Measurements from ENCODE around the gene INSC. TPM values are rescaled to one million over a fixed set of nuclear protein-coding genes. Genes with fewer than 3 reads are reported as not detected.

INSC gene
- polyA plus RNA-seq, 4 donors: 0.41 to 1.1 (median 0.57) TPM

DNA sequence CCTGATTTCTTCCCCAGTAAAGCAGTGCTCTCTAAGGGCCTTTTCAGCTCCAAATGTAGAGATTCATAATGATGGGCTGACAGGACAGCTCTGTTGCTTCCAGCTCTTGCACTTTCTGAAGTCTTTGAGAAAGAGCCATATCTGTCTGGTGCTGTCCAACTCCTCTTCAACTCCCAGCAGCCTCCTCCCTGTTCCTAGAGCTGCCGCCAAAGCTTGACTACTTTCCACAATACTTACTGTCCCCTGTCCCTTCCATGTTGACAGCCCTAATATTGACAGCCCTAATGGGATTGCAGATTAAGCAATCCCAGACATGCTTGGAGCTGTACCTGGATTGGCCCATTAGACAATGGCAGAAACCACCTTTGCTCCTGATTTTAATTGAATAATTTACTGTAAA lies 29.6 kb downstream of the INSC start:
- no peak for DNase-seq (ENCODE audit: low read depth in 4 of 4, low spot score in 3 of 4)

DNA sequence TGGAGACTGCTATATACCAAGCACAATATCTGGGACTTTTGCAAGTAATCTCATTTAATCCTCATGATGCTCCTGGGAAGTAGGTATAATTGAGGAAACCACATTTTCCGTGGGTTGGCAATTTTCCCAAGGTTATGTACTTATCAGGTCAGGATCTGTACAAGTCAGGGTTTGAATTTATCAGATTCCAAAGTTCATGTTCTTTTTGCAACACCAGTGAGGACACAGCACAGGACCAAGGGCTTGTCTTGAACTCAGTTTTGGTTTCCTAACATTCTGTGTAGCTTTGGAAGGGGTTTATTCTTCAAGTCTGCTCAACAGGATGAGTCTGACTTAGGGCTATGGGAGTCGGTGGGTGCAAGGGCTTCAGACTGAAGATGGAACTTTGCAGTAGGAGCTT lies 30.4 kb downstream of the INSC start:
- DNase-seq (ENCODE audit: low read depth in 4 of 4, low spot score in 3 of 4): no peak

DNA sequence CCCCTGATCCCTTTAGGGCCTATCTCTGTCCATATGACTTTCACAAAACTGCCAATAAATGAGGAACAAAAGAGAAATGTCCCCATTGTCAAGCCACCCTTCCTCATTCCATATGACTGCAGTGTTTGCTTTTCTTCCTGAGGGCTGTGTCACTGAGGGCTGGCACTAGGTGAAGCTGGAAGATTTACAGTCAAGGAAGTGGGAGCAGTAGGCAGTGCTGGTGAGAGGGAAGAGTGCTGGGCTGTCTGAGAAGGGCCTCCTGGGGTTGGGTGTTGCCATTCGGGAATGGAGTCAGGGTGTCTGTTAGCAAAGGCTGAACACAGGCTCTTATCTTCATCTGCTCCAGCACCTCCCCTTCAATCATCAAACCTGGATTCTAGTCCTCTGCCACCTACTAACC lies 30.9 kb downstream of the INSC start:
- no peak for DNase-seq (ENCODE audit: low read depth in 4 of 4, low spot score in 3 of 4)

DNA sequence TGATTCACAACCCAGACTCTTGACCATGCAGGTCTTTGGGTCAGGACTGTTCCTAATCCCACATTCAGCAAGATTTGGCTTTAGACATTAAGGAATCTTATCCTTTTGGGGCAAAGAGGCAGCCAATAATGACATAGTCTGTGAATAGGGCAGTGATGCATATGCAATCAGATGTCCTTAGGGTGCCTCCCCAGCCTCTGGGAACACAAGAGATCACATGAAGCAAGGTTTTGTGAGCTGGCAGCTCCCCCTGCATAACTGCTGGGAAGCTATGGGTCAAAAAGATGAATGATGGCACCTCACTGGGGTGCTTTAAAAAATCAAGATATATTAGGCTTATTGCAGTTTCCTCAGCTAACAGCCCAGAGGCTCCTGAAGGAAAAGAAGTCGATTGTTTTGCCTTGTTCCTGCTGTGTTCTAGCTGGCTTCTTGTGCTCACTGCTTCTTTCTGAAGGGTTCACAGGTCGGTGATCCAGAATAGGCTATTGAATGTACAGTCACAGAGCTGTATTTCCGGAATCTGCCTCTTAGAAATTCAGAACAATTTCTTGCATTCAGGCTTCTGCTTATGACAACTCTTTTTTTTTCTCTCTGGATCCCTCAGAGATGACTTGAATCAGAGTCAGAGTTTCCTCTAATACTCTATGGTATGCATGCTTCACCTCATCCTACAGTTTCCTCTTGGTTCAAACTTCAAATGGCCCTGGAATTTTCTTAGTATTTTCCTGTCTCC lies 31.7 kb downstream of the INSC start:
- DNase-seq (ENCODE audit: low read depth in 4 of 4, low spot score in 3 of 4): no peak

DNA sequence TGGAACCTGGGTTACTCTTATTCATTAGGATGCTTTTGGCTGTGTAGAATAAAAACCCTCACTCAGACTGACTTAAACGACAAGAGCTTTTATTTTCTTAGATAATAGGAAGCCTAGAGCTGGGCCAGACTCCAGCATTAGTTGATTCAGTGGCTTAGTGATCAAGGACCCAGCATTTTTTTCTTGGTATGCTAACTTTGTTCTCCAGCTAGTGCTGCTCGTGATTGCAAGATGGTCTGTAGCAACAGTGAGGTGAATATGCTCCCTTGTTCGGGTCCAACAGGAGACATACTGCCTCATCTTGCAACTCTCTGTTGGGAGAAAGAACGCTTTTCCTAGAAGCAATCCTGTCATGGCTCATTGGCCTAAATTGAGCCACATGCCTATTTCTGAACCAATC lies 33.4 kb downstream of the INSC start:
- DNase-seq (ENCODE audit: low read depth in 4 of 4, low spot score in 3 of 4): no peak

DNA sequence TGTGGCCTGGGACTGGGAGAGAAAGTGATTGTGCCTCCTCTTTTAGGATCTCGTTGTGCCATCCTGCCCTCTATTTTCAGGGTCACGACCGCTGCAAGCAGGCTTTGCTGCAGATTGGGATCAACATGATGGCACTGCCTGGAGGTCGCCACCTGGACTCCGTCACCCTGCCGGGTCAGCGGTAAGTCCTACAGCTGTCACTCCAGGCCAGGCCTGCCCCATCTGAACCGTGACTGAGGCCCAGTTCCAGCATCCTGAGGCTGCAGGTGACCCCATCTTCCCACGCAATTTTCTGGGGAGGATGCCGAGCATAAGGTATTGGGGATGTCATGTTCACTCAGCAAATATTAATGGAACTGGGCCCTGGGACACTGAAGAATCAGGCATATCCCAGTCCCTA lies 34.3 kb downstream of the INSC start:
- DNase-seq (ENCODE audit: low read depth in 4 of 4, low spot score in 3 of 4): no peak

DNA sequence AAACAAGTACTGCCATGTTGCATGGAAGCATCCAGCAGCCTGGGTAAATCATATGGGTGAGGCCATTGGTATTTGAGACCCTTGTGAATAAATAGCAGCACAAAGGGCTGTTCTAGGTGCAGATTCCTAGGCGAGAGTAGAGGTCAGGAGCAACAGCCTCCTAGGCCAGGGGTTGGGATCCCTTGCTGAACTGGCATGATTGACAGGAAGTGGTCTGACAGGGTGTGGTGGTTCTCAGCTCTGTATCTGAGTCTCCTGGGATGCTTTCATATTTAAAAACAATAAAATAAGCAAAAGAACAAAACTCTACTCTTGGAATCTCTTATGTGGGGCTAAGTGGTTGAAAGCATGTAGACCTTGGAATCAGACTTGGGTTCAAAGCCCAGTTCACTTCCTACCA lies 35.8 kb downstream of the INSC start:
- no peak for DNase-seq (ENCODE audit: low read depth in 4 of 4, low spot score in 3 of 4)

DNA sequence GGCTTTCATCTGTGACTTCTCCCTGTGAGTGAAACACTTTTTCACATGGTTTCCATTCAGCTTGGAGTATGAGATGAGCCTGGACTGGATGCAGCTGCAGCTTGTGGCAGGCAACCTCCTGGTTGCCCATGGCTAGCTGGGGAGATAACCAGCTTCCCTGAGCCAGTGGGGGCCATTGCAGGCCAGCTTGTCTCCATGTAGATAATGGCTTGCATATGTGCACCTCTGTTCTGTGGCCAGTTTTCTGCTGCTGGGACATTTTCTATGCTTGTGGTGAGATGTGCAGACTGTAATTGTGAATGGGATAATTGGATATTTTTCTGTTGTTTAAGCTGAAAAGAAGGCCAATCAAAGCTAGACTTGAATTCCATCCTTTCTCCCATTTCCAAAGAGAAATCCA lies 38.5 kb downstream of the INSC start:
- DNase-seq (ENCODE audit: low read depth in 4 of 4, low spot score in 3 of 4): no peak

DNA sequence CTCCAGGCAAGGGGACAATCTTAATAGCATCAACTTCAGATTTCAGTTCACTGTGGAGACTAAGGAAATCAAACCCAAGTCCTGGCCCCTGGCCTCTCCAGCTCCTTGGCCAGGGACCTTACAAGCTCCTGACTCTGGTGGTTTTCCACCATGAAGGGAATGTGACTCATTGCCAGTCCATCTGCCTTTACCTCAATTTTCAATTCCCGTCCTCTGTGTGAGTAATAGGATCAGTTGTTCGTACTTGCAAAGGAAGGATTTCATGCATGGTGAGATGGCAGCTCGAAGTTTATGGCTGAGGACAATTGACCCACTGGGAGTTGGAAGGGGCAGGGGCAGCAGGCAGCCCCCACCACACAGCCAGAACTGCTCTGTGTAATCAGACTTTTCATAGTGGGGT lies 42.5 kb downstream of the INSC start:
- no peak for DNase-seq (ENCODE audit: low read depth in 4 of 4, low spot score in 3 of 4)

DNA sequence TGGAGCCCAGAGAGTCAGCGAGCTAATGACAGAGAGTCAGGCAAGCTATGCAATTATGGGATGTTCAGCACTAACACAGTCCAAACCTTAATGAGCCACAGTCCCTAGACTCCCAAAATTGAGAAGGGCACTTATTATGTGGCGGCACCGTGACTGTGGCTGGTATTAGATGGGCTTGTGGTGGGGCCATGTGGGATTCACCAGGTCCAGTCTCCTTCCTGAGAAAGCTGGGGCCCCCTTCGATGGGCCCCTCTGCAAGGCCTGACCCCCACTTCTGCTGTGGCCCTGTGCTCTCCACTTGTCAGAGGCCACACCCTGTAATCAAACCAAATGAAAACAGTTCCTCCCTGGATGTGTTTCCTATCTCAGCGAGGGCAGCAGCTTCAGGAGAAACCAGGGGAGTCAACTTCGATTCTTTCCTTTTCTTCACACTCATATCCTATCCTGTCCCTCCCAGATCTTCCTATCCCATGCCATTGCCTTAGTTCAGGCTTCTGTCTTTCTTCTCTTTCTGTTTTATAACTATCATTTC lies 42.9 kb downstream of the INSC start:
- no peak for DNase-seq (ENCODE audit: low read depth in 4 of 4, low spot score in 3 of 4)

DNA sequence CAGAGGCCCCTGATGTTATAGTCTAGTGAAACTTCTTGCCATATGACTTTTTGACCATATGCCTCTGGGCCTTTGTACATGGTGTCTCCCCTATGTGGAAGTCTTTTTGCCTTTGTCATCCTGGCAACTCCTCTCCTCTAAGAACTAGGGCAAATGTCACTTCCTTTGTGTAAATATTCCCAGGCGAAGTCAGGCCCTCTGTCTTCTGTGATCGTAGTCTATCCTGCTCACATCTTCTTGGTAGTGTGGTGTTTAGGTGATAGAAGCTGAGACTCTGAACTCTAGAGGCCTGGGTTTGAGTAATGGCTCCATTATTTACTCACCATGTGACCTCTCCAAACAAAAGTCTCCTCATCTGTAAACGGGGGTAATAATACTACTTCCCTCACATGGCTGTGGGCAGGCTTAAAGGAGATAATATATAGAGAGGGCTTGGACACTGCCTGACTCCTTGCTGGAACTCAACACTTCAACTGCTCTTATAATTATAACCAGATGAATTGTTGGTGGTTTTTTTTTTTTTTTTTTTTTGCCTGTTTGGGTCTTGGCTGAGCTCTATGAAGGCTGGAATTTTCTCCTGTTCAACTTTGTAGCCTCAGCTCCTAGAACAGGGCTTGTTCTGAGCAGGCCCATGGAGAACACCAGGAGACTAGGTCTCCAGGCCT lies 43.8 kb downstream of the INSC start:
- DNase-seq (ENCODE audit: low read depth in 4 of 4, low spot score in 3 of 4): no peak

DNA sequence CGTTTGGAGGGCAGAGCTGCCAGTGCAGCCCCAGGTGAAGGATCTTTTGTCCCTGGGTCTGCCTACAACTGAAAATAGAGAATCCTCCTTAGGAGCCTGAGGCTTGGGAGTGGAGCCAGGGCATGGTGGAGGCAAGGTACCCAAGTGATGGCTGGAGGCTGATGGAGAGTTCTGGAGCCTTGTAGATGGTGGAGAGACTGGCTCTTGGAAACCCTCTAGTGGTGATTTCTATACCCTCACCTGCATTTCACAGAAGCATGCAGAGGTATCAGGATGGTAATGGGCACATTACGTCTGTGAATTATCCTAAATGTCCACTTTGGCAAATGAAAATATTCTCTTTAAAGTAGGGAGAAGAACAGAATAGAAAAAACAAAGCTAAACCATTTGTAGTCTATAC lies 44.4 kb downstream of the INSC start:
- DNase-seq (ENCODE audit: low read depth in 4 of 4, low spot score in 3 of 4): no peak

DNA sequence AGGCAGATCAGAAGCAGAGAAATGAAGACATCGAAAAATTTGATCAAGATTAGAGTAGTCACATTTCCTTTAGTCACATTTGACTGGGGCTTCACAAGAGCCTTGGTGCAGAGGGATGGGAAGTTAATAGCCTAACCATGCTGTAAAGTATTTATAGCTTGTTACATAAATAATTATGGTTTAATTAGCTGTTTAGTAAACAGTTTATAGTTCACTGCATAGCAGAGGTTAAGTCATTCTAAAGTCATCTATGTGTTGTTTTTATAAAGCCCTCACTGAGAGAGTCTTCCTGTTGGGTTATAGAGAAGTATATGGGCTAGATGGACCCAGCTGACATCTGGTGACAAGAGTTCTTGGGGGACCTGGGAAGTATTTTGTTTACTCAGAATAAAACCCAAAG lies 47.1 kb downstream of the INSC start:
- DNase-seq (ENCODE audit: low read depth in 4 of 4, low spot score in 3 of 4): no peak

DNA sequence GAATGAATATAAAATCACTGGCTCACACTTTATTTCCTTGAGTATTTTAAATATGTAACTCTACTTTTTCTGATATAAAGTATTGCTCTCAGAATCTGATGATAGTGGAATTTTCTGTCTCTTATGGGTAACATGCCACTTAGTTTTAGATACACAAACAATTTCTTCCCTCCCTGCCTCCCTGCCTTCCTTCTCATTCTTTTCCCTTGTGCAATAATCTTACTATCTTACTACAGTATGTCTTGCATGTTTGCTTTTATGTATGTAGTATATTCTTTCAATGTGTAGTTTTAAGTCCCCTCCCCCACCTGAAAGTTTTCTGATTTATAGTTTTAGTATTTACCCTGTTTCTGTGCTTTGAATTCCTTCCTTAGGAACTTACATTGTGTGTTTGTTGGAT lies 48.4 kb downstream of the INSC start:
- DNase-seq (ENCODE audit: low read depth in 4 of 4, low spot score in 3 of 4): no peak

DNA sequence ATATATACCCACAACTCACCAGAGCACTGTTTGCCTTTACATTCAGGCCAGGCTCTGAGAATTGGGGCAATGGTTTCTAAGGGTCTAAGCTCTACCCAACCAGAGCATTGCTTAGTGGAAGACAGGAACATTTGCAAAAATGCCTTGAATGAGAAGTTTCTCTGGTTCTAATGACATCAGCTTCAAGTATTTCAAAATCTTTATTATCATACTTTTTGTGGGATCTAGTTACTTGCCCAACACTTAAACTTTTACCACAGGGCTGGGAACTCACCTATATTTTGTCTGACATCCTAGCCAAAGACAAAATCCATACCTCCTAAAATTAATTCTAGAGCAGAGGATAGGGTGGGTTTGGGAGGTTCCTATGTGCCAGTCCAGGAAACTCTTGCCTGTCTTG lies 51.5 kb downstream of the INSC start:
- no peak for DNase-seq (ENCODE audit: low read depth in 4 of 4, low spot score in 3 of 4)

DNA sequence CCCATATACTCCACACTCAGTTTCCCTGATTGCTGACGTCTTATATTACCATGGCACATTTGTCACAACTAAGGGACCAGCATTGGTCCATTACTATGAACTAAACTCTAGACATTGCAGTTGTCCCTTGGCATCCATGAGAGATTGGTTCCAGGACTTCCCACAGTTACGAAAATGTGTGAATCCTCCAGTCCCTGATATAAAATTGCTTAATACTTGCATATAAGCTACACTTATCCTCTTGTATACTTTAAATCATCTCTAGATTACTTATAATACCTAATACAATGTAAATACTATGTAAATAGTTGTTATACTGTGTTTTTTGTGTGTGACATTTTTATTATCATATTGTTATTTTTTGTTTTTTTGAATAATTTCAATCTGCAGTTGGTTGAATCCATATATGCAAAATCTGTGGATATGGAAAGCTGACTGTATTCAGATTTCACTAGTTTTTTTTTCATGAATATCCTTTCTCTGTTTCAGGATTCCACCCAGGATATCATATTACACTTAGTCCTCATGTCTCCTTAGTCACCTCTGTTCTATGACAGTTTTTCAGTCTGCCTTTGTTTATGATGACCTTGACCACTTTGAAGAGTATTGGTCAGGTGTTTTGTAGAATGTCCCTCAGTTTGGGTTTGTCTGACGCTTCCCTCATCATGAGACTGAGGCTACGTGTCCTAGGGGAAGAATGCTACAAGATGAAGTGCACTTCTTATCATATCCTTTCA lies 55.3 kb downstream of the INSC start:
- no peak for DNase-seq (ENCODE audit: low read depth in 4 of 4, low spot score in 3 of 4)

DNA sequence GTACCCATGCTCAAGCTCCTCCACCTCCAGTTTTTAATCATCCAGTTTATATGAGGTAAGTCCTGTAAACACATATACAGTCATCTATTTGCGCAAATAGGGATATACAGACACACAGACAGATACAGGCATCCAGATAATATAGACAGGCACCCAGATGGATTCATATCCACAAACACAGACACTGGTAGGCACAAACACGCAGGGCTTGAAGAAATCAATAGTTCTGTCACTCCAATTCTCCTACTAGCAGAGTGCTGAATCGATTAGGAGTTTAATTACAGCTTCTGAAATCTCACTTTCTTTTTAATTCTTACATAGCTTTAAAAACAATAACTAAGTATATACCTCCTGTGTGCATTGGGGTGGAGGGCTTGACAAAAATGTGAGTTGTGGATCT lies 56.0 kb downstream of the INSC start:
- no peak for DNase-seq (ENCODE audit: low read depth in 4 of 4, low spot score in 3 of 4)

DNA sequence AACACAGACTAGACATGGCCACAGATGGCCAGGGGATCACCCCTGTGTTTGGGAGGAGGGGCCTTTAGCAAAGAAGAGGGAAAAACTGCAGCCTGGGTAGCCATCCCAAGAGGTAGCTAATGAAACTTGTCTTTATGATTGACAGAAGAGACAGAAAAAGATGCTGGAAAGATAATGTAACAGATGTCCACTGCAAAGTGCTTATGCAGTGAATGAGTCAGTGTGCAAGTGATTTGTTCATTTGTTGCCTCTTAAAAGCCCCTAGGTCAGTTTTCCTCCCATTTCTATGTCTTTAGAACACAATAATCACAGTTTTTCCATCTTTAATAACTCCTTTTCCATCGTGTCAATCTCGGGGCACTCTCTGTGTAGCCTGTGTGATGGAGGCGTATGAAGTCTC lies 57.2 kb downstream of the INSC start:
- no peak for DNase-seq (ENCODE audit: low read depth in 4 of 4, low spot score in 3 of 4)

DNA sequence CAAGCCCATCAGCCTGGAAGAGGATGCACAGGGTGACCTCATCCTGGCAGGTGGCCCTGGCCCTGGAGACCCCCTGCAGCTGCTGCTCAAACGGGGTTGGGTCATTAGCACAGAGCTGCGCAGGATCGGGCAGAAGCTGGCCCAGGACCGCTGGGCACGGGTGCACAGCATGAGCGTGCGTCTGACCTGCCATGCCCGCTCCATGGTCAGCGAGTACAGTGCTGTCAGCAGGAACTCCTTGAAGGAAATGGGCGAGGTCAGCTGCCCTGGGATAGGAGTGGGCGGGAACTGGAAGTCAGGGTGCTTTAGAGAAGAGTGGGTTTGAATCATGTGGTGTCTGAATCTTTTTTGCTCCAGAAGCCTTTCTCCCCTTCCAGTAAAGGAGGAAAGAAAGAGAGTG lies 61.1 kb downstream of the INSC start:
- no peak for DNase-seq (ENCODE audit: low read depth in 4 of 4, low spot score in 3 of 4)

DNA sequence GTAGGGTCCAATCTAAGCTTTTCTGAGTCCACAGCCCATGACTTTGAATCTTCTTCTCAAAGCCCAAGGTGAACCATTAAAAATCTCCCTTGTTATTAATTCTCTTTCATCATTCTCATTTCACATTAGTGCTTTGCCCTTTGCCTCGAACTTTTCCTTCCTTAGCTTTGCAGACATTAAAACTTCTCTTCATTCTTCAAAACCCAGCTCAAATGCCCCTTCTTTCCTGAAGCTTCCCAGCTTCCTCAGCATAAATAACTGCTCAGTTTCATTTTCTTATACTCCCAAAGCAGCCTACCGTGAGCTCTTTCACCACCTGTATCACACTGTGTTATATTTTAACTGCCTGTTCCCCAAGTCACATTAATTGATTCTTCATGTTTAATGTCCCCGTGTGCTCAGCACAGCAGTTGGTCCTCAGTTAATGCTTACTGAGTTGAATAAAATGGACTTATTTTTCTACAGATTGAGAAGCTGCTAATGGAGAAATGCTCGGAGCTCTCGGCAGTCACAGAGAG lies 62.0 kb downstream of the INSC start:
- no peak for DNase-seq (ENCODE audit: low read depth in 4 of 4, low spot score in 3 of 4)

DNA sequence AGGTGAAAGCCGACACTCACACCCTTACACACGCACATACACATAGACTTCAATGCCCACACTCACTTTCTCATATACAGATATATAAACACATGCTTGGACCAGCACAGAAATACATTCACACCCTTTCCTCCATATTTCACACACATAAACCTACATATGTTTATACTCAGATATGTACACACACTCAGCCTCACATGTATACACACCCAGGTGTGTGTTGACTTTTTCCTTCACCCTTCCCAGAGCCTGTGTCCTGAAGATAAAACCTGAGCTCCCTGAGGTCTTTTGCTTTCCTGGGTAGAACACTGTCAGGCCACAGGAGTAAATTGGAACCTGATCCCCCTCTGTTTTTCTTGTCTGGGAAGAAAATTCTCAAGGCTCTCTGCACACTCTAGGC lies 62.8 kb downstream of the INSC start:
- DNase-seq (ENCODE audit: low read depth in 4 of 4, low spot score in 3 of 4): no peak

DNA sequence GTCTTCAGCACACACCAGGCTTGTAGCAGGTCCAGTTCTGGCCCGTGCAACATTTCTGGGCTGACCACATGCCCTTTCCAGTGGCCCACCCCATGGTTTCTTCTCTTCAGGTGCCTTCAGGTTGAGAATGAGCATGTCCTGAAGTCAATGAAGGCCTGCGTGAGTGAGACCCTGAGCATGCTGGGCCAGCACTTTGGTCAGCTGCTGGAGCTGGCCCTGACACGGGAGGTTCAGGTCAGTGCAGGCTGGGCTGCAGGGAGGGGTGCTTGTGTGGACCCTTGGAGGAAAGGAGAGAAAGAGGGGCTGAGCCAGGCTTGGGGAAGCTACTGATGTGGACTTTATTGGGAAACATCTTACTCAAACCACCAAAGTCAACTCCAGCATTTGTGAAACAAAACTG lies 63.5 kb downstream of the INSC start:
- DNase-seq (ENCODE audit: low read depth in 4 of 4, low spot score in 3 of 4): no peak

Measured in right renal pelvis (tissue), 4 donors.